Ureter (tissue), 1 donor: ENCODE data around the gene DBNL. TPM values are rescaled to one million over a fixed set of nuclear protein-coding genes. Genes with fewer than 3 reads are reported as not detected.
A peak's percentile ranks its signal among the peaks of the same experiment; 100 is the strongest.

Experiments used
- DNase-seq: peaks from one replicate; pipeline ENCODE4 v3.0.0-alpha.2; 2020; ENCODE audit warnings: low spot score
- total RNA-seq: library from RNA; stranded (reverse); gene quantifications from one replicate; pipeline ENCODE4 v1.2.4, GENCODE V29; 2023
- donor health status: DM: yes; HTN: yes; CAD: no.

The DBNL gene
- total RNA-seq, 1 donor from 2014 or later: 107 TPM

- DNase-seq: no peak
Measured at GRCh38 chr7:44077061-44077460, 32.6 kb downstream of the DBNL start.

GRCh38 chr7:44077681-44078091 is 33.2 kb downstream of the DBNL start:
- no peak for DNase-seq

DNA sequence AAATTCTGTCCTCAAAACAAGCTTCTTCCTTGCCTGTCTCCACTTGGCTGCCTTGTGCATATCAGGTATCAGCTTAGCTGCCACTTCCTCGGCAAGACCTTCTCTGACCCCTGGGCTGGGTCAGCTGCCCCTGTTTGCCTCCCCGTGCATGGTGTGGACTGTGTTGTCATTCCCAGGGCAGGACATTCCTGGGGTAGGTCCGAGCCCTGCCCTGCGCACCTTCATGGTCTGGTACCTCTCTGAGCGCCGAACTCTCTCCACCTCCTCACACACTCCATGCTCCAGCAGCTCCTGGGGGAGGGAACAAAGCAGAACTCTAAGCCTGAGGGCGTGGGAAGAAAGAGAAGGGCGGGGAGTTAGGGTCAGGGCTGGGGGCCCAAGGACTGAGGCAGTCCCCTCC is 34.0 kb downstream of the DBNL start:
- no peak for DNase-seq

GRCh38 chr7:44079331-44080021 is 35.0 kb downstream of the DBNL start:
- DNase-seq: no peak

DNA sequence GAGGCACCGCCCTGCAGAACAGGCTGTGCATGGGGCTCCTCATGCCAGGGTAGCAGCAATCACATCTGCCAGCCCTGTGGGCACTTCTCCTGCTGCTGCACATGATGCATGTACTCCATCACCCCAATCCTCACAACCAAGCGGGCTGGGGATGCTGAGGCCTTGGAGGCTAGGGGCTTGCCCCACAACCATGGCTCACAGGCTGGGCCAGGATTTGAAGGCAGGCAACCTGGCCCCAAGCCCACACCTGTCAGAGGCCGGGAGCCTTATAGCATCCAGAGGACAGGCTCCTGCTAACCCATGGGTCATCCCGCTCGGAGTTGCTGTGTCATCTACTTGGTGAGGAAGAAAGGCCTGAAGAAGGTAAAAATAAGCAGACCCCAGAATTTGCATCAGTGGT is 35.6 kb downstream of the DBNL start:
- no peak for DNase-seq

DNA sequence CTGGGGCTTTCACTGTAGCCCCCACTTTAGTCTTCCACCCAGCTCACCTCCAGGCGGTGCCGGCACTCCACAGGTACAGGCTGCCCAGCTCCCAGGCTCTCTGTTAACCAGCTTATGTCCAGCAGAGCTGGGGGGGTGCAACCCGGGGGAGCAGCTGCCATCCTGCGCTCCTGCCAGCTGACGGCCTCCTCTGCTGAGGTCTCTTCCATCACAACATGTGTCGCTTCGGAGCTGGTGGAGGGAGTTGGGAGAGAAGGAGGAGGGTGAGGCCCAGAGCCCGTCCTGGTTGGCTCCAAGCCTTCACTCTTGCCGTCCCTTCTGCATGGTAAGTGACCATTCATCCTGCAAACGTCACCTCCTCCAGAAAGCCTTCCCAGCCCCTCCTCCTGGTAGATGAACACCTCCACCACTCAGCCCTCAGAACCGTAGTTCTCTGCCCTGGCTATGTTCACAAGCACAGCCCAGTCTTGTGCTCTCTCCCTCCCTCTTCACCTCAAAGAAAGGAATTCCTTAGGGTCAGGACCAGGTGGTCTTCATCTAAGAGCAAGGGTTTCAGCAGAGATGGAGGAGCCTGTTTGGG is 36.3 kb downstream of the DBNL start:
- no peak for DNase-seq

- DNase-seq: no peak
Measured at GRCh38 chr7:44081266-44081748, 36.8 kb downstream of the DBNL start.

DNA sequence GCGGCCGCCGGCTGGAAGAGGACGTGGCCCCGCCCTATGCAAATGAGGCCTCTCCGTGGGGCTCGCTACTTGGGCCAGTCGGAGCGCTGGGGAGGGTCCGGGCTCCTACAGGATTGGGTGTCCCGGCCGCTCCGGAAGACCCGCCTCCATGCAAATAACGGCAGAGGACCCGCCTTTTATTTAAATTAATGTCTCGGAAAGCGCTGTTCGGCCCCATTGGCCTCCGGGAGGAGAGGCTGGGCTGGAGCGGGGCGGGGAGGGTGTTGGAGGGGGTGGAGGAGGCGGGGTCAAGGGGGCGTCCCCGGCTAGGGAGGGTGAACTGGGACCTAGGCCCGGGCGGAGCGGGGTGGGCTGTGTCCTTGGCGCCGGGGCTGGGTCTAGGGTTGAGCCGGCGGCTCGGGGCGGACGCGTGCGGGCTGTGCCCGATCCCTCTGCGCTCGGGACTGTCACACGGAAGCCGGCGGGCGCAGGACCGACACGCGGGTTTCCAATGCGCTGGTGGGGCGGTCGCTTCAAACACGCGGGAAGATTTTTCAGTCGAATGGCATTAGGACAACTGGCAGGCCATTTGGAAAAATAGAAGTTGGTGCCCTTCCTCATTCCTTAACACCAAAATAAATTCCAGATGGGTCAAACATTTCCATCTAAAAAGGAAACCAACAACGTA is 38.2 kb downstream of the DBNL start:
- DNase-seq: peak; percentile 98

DNA sequence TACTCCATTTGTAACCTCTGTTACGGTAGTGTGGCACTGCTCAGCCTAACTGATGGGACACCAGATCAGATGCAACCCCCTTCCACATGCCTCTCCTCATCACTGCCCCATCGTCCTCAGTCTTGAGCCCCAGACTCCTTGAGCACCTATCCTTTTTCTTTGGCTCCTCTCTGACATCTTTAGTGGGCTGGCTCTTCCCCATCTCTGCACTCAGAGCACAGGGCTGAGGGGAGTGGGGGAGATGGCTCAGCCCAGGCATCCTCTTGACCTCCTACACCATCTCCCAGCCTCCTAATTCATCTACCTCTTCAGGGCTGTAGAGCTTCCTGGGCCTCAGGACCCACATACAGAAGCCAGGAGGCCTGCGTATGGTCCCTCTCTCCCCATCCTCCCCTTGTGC is 39.3 kb downstream of the DBNL start:
- DNase-seq: no peak

DNA sequence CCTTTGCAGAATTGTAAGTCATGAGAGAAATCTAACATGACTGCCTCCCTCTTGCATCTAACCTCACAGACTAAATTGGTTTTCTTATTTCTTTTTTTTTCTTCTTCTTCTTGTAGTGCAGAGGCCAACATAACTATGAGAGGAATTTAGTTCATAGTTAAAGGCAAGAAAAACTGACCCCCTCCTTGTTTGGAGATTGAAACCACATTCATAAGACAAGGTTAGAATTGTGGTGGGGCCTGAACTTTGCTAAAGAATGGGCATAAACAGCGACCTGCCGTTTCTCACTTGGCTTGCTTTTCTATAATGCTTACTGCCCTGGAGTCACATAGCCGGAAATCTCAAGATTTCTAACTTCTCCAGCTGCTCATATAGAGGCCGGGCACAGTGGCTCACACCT is 40.2 kb downstream of the DBNL start:
- DNase-seq: no peak

- DNase-seq: no peak
Measured at GRCh38 chr7:44085546-44085945, 41.0 kb downstream of the DBNL start.

DNA sequence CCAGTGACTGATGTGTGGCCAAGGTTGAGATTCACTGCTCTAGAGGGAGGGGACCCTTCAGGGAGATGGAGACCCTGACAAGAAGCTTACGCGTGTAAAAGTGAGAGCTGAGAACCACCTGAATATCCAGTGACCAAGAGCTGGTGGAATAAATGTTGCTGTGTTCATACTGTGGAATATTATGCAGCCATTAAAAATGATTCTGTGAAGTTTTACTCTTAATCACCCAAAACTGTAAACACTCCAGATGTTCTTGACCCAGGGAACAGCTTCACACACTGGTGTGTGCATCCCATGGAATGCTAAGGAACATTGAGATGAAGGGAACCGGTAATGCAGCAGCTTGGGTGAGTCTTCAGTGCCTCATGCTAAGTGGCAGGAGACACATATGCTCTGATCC is 42.1 kb downstream of the DBNL start:
- DNase-seq: no peak

GRCh38 chr7:44087911-44088838 is 43.7 kb downstream of the DBNL start:
- no peak for DNase-seq

DNA sequence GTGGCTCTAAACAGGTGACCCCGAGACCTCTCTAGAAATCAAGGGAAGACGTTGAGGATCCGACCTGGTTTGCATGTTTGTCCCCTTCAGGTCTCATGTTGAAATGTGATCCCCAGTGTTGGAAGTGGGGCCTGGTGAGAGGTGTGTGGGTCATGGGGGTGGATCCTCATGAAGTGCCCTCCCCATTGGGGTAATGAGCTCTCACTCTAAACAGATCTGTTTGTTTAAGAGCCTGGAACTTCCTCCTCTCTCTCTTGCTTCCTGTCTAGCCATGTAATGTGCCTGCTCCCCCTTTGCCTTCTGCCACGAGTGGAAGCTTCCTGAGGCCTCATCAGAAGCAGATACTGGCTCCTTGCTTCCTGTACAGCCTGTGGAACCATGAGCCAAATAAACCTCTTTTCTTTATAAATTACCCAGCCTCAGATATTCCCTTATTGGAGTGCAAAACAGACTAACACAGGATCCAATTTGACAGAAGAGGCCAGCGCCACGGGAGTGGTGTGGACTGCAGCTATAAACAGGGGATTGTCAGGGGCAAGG is 48.7 kb downstream of the DBNL start:
- no peak for DNase-seq

DNA sequence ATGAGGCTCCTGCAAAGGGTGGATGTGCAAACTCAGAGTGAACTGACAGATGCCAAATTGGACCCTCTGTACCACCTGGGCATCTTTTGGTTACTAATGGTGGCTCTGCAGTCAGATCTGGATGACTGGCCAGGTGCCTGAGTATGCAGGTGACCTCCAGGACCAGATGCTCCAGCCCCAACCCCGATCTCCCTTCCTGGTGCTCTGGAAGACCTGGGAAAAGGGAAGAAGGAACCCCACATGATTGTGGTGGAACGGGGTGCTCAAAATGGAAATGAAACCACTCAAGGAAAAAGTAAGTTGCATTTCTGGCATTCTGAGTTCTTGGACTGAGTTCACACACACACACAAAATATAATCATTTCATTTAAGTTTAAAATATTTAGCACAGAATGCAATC is 49.9 kb downstream of the DBNL start:
- no peak for DNase-seq

GRCh38 chr7:44094883-44095592 is 50.5 kb downstream of the DBNL start:
- no peak for DNase-seq

DNA sequence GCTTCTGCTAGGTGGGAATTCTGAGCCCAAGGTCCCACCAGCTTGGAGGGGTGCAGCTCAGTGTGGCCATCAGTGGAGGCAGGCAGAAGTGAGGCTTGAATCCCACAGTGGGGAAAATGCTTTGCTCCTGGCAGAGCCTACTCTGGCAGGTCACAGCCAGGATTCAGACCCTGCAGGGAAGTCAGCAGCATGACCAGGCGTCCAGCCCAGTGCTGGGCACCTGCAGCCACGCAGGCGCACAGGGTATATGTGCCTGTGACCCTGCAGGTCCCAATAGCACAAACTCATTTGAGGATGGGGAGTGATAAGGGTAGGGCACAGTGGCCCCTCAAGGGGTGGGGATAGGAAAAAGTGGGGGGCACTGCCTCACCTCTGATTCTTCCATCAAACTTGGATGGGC is 51.3 kb downstream of the DBNL start:
- no peak for DNase-seq

DNA sequence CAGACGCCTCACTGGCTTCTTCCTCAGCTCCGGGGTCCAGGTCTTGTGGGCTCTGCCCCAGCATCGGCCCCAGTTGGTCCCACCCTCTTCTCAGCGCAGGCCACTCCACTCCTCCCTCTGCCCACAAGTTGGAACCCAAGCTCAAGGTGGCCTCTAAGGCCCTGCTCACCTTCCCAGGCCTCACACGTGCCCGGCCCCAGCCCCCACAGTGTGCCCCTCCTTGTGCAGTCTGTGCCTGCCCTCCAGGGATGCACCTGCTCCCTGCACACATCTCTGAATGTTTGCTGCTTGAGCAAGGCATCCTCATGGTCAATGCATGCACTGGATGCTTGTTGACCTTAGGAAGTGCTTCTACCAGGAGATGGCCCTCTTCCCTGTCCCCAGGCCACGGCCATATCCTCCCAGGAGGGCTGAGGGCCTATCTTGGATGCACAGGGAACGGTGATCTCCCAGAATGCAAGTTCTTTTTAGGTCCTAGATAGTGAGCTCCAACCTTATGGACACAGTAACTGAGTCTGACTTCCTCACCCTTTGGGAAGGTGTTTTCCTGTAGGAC is 51.9 kb downstream of the DBNL start:
- DNase-seq: no peak

GRCh38 chr7:44097064-44097932 is 52.8 kb downstream of the DBNL start:
- no peak for DNase-seq
